DND-41 (cell line): ENCODE results near the gene CHRM5.

ENCODE experiments used
- ATAC-seq: fragments of 200-7000 bp; cut with Tn5 transposase; 3 replicates; pipeline ENCODE4 v1.9.1; 2021; ENCODE audit warnings: low read depth; ENCODE audit not compliant: insufficient read depth
- DNase-seq: peaks from one replicate; pipeline ENCODE4 v3.0.0-alpha.2; 2020
- H2AFZ ChIP-seq: 2 replicates; pipeline ENCODE4 v1.6.0; 2012; ENCODE audit warnings: low read depth, low read length
- H3K27ac ChIP-seq: 2 replicates; pipeline ENCODE4 v1.5.1; 2012; ENCODE audit warnings: low read length, inconsistent platforms
- H3K27me3 ChIP-seq: fragments of 200-600 bp; sonication (generic); 2 replicates; pipeline ENCODE4 v1.6.0; 2012; ENCODE audit warnings: low read length, mild to moderate bottlenecking, inconsistent platforms; ENCODE audit not compliant: insufficient read depth, poor library complexity
- H3K36me3 ChIP-seq: 2 replicates; pipeline ENCODE4 v1.5.1; 2012; ENCODE audit warnings: low read length, inconsistent platforms; ENCODE audit not compliant: insufficient read depth
- H3K4me1 ChIP-seq: 2 replicates; pipeline ENCODE4 v1.5.1; 2012; ENCODE audit warnings: mild to moderate bottlenecking, low read length; ENCODE audit not compliant: insufficient read depth
- H3K4me2 ChIP-seq: 2 replicates; pipeline ENCODE4 v1.6.0; 2012; ENCODE audit warnings: mild to moderate bottlenecking, moderate library complexity, low read length, inconsistent platforms; ENCODE audit not compliant: insufficient read depth
- H3K4me3 ChIP-seq, 2 experiments: fragments of 200-600 bp in 1 of 2; shearing (Covaris generic) in 1 of 2; 2 replicates each; pipeline ENCODE4 v1.5.1; 2012 to 2016; ENCODE audit warnings: inconsistent platforms in 2 of 2, low read length in 2 of 2, mild to moderate bottlenecking in 2 of 2, low read depth in 1 of 2, moderate library complexity in 1 of 2
- H3K79me2 ChIP-seq: 2 replicates; pipeline ENCODE4 v1.6.0; 2012; ENCODE audit warnings: low read length, inconsistent platforms; ENCODE audit not compliant: insufficient read depth
- H3K9ac ChIP-seq: 2 replicates; pipeline ENCODE4 v1.6.0; 2012; ENCODE audit warnings: low read depth, mild to moderate bottlenecking, inconsistent platforms, low read length, moderate library complexity
- H3K9me3 ChIP-seq: 2 replicates; pipeline ENCODE4 v1.5.1; 2012; ENCODE audit warnings: low read length, moderate library complexity, mild to moderate bottlenecking, inconsistent platforms; ENCODE audit not compliant: insufficient read depth, severe bottlenecking
- H4K20me1 ChIP-seq: 2 replicates; pipeline ENCODE4 v1.6.0; 2012; ENCODE audit warnings: low read length; ENCODE audit not compliant: insufficient read depth
- EZH2 ChIP-seq: IDR thresholded peaks from 3 replicates; pipeline ENCODE4 v1.6.1; 2012; ENCODE audit warnings: borderline replicate concordance, low read depth, mild to moderate bottlenecking, moderate library complexity, low read length, inconsistent platforms; ENCODE audit not compliant: severe bottlenecking
- TF ChIP-seq, protein P1 (sequence below): IDR thresholded peaks from 2 replicates; pipeline ENCODE4 v1.5.1; 2012; ENCODE audit warnings: borderline replicate concordance, low read length, moderate library complexity, mild to moderate bottlenecking; ENCODE audit not compliant: poor library complexity, severe bottlenecking; ENCODE audit errors: extremely low read depth

CHRM5 gene

DNA sequence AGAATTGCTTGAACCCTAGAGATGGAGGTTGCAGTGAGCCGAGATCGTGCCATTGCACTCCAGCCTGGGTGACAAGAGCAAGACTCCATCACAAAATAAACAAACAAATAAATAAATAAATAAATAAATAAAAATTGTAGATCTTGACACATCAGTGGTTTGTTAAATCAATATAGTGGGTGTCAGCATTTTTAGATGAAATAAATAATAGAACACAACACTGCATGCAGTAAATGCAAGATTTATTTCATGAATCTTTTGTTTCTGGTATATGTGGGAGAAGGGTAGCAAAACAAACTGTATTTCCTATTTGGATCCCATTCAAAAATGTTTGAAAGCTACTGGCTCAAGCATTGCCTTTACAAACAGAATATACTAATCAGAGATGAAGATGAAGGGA is 35.6 kb upstream of the CHRM5 start:
- no peak for ATAC-seq
- TF ChIP-seq, protein P1, sequence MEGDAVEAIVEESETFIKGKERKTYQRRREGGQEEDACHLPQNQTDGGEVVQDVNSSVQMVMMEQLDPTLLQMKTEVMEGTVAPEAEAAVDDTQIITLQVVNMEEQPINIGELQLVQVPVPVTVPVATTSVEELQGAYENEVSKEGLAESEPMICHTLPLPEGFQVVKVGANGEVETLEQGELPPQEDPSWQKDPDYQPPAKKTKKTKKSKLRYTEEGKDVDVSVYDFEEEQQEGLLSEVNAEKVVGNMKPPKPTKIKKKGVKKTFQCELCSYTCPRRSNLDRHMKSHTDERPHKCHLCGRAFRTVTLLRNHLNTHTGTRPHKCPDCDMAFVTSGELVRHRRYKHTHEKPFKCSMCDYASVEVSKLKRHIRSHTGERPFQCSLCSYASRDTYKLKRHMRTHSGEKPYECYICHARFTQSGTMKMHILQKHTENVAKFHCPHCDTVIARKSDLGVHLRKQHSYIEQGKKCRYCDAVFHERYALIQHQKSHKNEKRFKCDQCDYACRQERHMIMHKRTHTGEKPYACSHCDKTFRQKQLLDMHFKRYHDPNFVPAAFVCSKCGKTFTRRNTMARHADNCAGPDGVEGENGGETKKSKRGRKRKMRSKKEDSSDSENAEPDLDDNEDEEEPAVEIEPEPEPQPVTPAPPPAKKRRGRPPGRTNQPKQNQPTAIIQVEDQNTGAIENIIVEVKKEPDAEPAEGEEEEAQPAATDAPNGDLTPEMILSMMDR: no peak
- TF ChIP-seq EZH2: no peak
- H3K4me1 ChIP-seq: no peaks in the 10 kb centered on the region
- no peak overlapping the region for H3K9ac ChIP-seq
- H3K4me3 ChIP-seq: no peak overlapping the region
- no peaks in the 10 kb centered on the region for H3K36me3 ChIP-seq
- no peaks in the 10 kb centered on the region for H3K27me3 ChIP-seq
- H4K20me1 ChIP-seq: no peaks in the 10 kb centered on the region
- no peaks in the 10 kb centered on the region for H3K9me3 ChIP-seq
- no peaks in the 10 kb centered on the region for H3K79me2 ChIP-seq
- H3K4me2 ChIP-seq: no peak overlapping the region
- DNase-seq: no peak
- H2AFZ ChIP-seq: no peak overlapping the region
- no peak overlapping the region for H3K27ac ChIP-seq

DNA sequence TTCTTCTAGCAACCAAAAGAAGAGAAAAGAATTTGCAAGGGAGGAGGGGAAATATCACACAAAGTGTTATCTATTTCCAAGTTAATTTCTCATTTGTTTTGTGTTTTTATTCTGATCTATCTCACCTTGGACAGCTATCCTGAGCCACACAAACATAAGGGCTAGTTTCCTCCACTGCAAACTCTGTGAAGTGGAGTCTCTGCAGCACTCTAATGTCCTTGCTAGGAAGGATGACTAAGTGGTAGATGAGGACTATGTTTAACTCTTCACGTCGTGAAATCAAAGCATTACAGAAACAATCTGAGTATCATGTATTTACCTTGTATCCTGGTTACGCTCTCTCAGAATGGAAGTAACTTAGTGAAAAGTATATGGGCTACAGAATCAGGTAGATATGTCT is 33.9 kb upstream of the CHRM5 start:
- Histone ChIP-seq H3K4me1 (no peaks in the 10 kb centered on the region), H3K79me2 (no peaks in the 10 kb centered on the region), H3K9me3 (no peaks in the 10 kb centered on the region), H3K27ac (no peak overlapping the region), H3K4me2 (no peak overlapping the region), H3K4me3 (no peak overlapping the region), H2AFZ (no peak overlapping the region), H4K20me1 (no peaks in the 10 kb centered on the region), H3K27me3 (no peaks in the 10 kb centered on the region), H3K36me3 (no peaks in the 10 kb centered on the region), H3K9ac (no peak overlapping the region)
- ATAC-seq: no peak
- DNase-seq: no peak
- no peak for TF ChIP-seq EZH2
- TF ChIP-seq, protein P1: no peak

DNA sequence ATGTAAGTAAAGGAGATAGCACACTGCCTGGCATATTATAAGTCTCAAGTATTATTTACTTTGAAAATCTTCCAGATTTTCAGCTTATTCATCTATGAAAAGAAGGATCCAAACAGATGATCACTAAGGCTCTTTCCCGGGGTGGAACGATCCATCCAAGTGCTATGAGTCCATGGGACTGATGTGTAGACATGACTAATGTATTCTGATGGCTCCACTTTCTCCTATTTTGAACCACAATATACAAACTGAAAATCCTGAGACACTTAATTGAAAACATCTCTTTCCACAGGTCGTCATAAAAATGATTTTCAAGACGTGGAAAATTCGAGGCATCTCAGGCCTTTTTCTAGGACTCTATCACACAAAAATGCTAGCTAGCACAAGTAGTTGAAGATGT is 33.4 kb upstream of the CHRM5 start:
- no peak for ATAC-seq
- Histone ChIP-seq H2AFZ (no peak overlapping the region), H3K27me3 (no peaks in the 10 kb centered on the region), H3K9me3 (no peaks in the 10 kb centered on the region), H3K4me3 (no peak overlapping the region), H3K9ac (no peak overlapping the region), H3K79me2 (no peaks in the 10 kb centered on the region), H3K27ac (no peak overlapping the region), H3K4me2 (no peak overlapping the region), H3K4me1 (no peaks in the 10 kb centered on the region), H4K20me1 (no peaks in the 10 kb centered on the region), H3K36me3 (no peaks in the 10 kb centered on the region)
- DNase-seq: no peak
- TF ChIP-seq EZH2: no peak
- TF ChIP-seq, protein P1: no peak
